ENCODE data around the gene FREM2.

Gene FREM2

GRCh38 chr13:38661010-38661675 is 25.7 kb upstream of the FREM2 start:
- no peak overlapping the region for H2AFZ ChIP-seq (ENCODE audit: low read length)
- H3K4me3 ChIP-seq (ENCODE audit: low read length): no peak overlapping the region
- H3K9me3 ChIP-seq (replicated peaks; ENCODE audit: insufficient read depth, low read length): no peaks in the 10 kb centered on the region
- H3K4me1 ChIP-seq (ENCODE audit: low read length): no peaks in the 10 kb centered on the region
- H3K4me2 ChIP-seq (ENCODE audit: low read depth, low read length): no peak overlapping the region
- H3K27me3 ChIP-seq (replicated peaks; ENCODE audit: insufficient read depth, low read length): no peaks in the 10 kb centered on the region
- TF ChIP-seq, protein P1, sequence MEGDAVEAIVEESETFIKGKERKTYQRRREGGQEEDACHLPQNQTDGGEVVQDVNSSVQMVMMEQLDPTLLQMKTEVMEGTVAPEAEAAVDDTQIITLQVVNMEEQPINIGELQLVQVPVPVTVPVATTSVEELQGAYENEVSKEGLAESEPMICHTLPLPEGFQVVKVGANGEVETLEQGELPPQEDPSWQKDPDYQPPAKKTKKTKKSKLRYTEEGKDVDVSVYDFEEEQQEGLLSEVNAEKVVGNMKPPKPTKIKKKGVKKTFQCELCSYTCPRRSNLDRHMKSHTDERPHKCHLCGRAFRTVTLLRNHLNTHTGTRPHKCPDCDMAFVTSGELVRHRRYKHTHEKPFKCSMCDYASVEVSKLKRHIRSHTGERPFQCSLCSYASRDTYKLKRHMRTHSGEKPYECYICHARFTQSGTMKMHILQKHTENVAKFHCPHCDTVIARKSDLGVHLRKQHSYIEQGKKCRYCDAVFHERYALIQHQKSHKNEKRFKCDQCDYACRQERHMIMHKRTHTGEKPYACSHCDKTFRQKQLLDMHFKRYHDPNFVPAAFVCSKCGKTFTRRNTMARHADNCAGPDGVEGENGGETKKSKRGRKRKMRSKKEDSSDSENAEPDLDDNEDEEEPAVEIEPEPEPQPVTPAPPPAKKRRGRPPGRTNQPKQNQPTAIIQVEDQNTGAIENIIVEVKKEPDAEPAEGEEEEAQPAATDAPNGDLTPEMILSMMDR (IDR thresholded peaks at IDR 0.05; ENCODE audit: low read length): no peak
- no peak for TF ChIP-seq EZH2 (optimal IDR thresholded peaks at IDR 0.05; ENCODE audit: low read depth, low read length)
- no peak for TF ChIP-seq EZH2phosphoT487 (IDR thresholded peaks at IDR 0.05; ENCODE audit: low read length)
- H3K27ac ChIP-seq (ENCODE audit: low read length): no peak overlapping the region
- H3K9me2 ChIP-seq (replicated peaks; ENCODE audit: insufficient read depth, low read length): no peaks in the 10 kb centered on the region
- no peaks in the 10 kb centered on the region for H3K36me3 ChIP-seq (replicated peaks; ENCODE audit: insufficient read depth, low read length)
- H3K79me2 ChIP-seq (ENCODE audit: low read length): no peaks in the 10 kb centered on the region
- H3K9ac ChIP-seq (ENCODE audit: low read length): no peak overlapping the region
- no peaks in the 10 kb centered on the region for H3F3A ChIP-seq (ENCODE audit: insufficient read depth, low read length)
- H4K20me1 ChIP-seq (ENCODE audit: insufficient read depth, low read length): no peaks in the 10 kb centered on the region
- DNase-seq: no peak

DNA sequence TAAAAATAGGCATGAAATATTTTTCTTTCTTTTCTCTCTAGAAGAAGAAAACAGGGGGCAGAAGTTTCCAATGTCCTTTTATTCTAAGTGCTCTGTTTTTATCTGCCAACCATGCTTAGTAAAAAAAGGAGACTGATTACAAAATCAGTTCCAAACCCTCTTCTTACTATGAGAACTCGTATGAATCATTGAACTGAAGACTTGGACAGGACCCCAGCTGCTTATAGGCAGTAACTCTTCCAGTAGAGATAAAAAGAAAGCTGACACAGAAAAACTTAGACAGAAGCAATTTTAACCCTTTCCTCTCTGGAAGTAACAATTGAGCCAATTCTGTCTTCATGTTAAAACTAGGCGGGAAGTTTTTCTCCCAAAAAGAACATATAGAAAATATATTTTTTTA is 24.5 kb upstream of the FREM2 start:
- no peaks in the 10 kb centered on the region for H3K36me3 ChIP-seq (replicated peaks; ENCODE audit: insufficient read depth, low read length)
- no peak overlapping the region for H2AFZ ChIP-seq (ENCODE audit: low read length)
- no peaks in the 10 kb centered on the region for H3K79me2 ChIP-seq (ENCODE audit: low read length)
- H3K9ac ChIP-seq (ENCODE audit: low read length): no peak overlapping the region
- no peaks in the 10 kb centered on the region for H3K9me2 ChIP-seq (replicated peaks; ENCODE audit: insufficient read depth, low read length)
- H3K9me3 ChIP-seq (replicated peaks; ENCODE audit: insufficient read depth, low read length): no peaks in the 10 kb centered on the region
- no peaks in the 10 kb centered on the region for H3K4me1 ChIP-seq (ENCODE audit: low read length)
- no peaks in the 10 kb centered on the region for H3K27me3 ChIP-seq (replicated peaks; ENCODE audit: insufficient read depth, low read length)
- H3K4me2 ChIP-seq (ENCODE audit: low read depth, low read length): no peak overlapping the region
- no peak overlapping the region for H3K4me3 ChIP-seq (ENCODE audit: low read length)
- DNase-seq: no peak
- H3K27ac ChIP-seq (ENCODE audit: low read length): no peak overlapping the region
- H4K20me1 ChIP-seq (ENCODE audit: insufficient read depth, low read length): no peaks in the 10 kb centered on the region
- no peak for TF ChIP-seq EZH2 (optimal IDR thresholded peaks at IDR 0.05; ENCODE audit: low read depth, low read length)
- TF ChIP-seq, protein P1 (IDR thresholded peaks at IDR 0.05; ENCODE audit: low read length): no peak
- TF ChIP-seq EZH2phosphoT487 (IDR thresholded peaks at IDR 0.05; ENCODE audit: low read length): no peak
- H3F3A ChIP-seq (ENCODE audit: insufficient read depth, low read length): no peaks in the 10 kb centered on the region

DNA sequence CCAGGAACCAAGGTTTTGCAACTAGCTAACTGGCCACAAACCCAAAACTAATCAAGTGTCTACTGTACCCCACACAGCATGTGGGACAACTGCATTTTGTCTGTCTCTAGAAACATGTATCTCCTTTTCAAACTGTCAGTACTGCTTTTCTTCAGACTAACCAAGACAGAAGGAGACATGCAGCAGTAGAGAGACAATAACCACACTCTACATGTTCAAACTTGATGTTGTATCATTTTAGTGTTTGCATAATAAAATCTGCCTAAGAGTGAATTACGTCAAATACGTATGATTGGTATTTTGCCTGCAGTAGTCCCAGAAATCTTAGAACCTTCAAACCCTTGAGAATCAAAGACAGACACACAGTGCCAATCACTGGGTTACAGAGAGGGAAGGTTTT is 22.0 kb upstream of the FREM2 start:
- H3K27me3 ChIP-seq (replicated peaks; ENCODE audit: insufficient read depth, low read length): no peaks in the 10 kb centered on the region
- H3F3A ChIP-seq (ENCODE audit: insufficient read depth, low read length): no peaks in the 10 kb centered on the region
- H3K9ac ChIP-seq (ENCODE audit: low read length): no peak overlapping the region
- H3K36me3 ChIP-seq (replicated peaks; ENCODE audit: insufficient read depth, low read length): no peaks in the 10 kb centered on the region
- H3K4me3 ChIP-seq (ENCODE audit: low read length): no peak overlapping the region
- no peak for DNase-seq
- H3K4me2 ChIP-seq (ENCODE audit: low read depth, low read length): no peak overlapping the region
- no peak overlapping the region for H2AFZ ChIP-seq (ENCODE audit: low read length)
- no peaks in the 10 kb centered on the region for H3K9me3 ChIP-seq (replicated peaks; ENCODE audit: insufficient read depth, low read length)
- no peaks in the 10 kb centered on the region for H4K20me1 ChIP-seq (ENCODE audit: insufficient read depth, low read length)
- H3K27ac ChIP-seq (ENCODE audit: low read length): no peak overlapping the region
- no peaks in the 10 kb centered on the region for H3K4me1 ChIP-seq (ENCODE audit: low read length)
- TF ChIP-seq EZH2phosphoT487 (IDR thresholded peaks at IDR 0.05; ENCODE audit: low read length) (no peak), EZH2 (optimal IDR thresholded peaks at IDR 0.05; ENCODE audit: low read depth, low read length) (no peak)
- TF ChIP-seq, protein P1 (IDR thresholded peaks at IDR 0.05; ENCODE audit: low read length): no peak
- no peaks in the 10 kb centered on the region for H3K79me2 ChIP-seq (ENCODE audit: low read length)
- H3K9me2 ChIP-seq (replicated peaks; ENCODE audit: insufficient read depth, low read length): no peaks in the 10 kb centered on the region

All from MM.1S (cell line).